Natural killer cell treated with Interleukin-12 subunit alpha and Interleukin-12 subunit beta and Interleukin-15 and Interleukin-18, amount 100 ng/mL, for 72 hours (primary cell): ENCODE results near the gene GOSR1. TPM values are rescaled to one million over a fixed set of nuclear protein-coding genes. Genes with fewer than 3 reads are reported as not detected.
"Not testable (repeated sequence)": the region's sequence is repeated elsewhere in the genome, so short reads cannot be mapped to it uniquely, and the experiment has no call there.

Experiments
- ATAC-seq, 2 donors: fragments of 150-1000 bp; cut with Tn5 transposase in 1 of 2; sonication (Bioruptor Pico), chemical (Tn5 transposase) in 1 of 2; 2 replicates each; pipeline ENCODE4 v1.10.0; 2021
- DNase-seq: peaks from one replicate; pipeline ENCODE4 v3.0.0; 2022; ENCODE audit warnings: low spot score
- H3K27ac Mint-ChIP-seq, 2 donors: 1 replicate in 1 of 2; 2 replicates in 1 of 2; pipeline ENCODE4 v1.8.0; 2022; ENCODE audit warnings: mixed read lengths in 2 of 2, mild to moderate bottlenecking in 1 of 2, moderate library complexity in 1 of 2
- H3K27me3 Mint-ChIP-seq, 2 donors: 1 replicate in 1 of 2; 2 replicates in 1 of 2; pipeline ENCODE4 v1.8.0; 2022; ENCODE audit warnings: mixed read lengths in 2 of 2
- H3K36me3 Mint-ChIP-seq: one replicate; pipeline ENCODE4 v1.8.0; 2022; ENCODE audit warnings: mixed read lengths
- H3K4me1 Mint-ChIP-seq, 2 donors: 1 replicate in 1 of 2; 2 replicates in 1 of 2; pipeline ENCODE4 v1.8.0; 2022; ENCODE audit warnings: low read depth in 2 of 2, mixed read lengths in 2 of 2, mild to moderate bottlenecking in 1 of 2
- H3K4me3 Mint-ChIP-seq: one replicate; pipeline ENCODE4 v1.8.0; 2022; ENCODE audit warnings: mixed read lengths
- H3K9me3 Mint-ChIP-seq: 2 replicates; pipeline ENCODE4 v1.8.0; 2022; ENCODE audit warnings: mixed read lengths
- total RNA-seq, 2 donors: library from RNA; stranded (reverse); gene quantifications; one replicate each; pipeline ENCODE4 v1.2.3, GENCODE V29; 2022

GOSR1 gene
- total RNA-seq, 2 donors from 2014 or later: 59.2 to 62.0 TPM

DNA sequence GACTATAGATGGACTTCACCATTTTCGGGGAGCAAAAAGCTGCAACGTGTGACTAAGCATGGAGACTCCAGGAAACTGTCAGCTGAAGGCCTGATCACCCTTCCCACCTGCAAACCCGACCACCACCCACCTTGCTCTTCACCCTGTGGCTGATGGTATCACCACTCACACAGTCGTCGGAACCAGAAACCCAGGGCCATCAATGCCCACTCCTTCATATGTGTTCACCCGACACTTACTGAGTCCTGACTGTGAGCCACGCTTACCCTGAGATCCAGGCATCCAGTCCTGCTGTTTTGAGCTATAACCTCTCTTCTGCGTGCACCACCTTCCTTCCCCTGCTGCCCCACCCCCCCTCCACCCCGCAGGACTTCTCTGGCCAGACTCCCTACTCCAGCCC is 97.1 kb downstream of the GOSR1 start:
- not testable (repeated sequence) for DNase-seq, ATAC-seq, H3K27ac Mint-ChIP-seq

DNA sequence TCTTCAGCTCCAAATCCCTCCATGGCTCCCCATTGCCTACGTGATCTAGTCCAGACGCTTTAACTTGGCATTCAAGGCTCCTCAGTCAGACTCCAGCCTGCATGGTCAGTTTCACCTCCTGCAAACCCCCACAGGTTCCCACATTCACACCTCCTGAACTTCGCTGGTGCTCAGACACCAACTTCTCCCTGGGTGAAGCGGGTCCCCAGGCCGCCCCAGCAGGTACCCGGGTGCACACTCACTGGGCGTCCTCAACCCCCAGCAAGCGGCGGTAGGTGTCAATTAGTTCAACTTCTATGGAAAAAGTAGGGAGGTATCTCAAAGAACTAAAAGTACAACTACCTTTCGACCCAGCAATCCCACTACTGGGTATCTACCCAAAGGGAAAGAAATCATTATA is 97.6 kb downstream of the GOSR1 start:
- ATAC-seq, H3K4me3 Mint-ChIP-seq, H3K4me1 Mint-ChIP-seq, DNase-seq, H3K27me3 Mint-ChIP-seq, H3K36me3 Mint-ChIP-seq, H3K9me3 Mint-ChIP-seq, H3K27ac Mint-ChIP-seq: not testable (repeated sequence)

More for the DNA sequence above, 97.1 kb downstream of the GOSR1 start:
- H3K4me1 Mint-ChIP-seq, H3K4me3 Mint-ChIP-seq, H3K27me3 Mint-ChIP-seq, H3K36me3 Mint-ChIP-seq, H3K9me3 Mint-ChIP-seq: not testable (repeated sequence)

DNA sequence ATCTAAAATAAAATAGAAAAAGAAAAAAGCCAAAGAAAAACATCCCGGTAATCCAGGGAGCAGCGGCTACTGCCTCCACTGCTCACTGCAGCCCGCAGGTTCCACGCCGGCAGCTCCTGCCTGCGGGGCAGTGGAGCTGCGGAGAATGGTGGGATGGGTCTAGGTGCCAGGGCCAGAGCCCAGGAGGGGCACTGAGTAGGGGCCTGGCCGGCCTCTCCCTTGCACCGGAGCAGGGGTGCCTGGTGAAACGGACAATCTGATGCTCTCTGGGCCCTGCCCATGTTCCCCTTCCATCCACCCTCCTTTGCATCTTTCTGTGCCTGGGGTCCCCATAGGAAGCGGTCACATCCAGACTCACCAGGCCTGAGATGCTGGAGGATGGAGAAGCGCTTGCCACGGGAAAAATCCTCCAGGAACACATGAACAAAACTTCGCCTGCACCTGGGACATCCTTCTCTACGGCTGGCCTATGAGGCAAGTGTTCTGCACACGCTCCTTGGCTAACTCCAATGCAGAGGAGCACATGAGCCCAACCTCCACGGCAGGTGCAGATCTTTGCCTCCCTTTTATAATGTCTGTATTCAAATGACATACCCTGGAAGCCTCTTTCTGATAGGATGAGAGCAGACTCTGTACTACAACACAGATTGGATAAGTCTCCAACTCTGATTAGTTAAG is 98.6 kb downstream of the GOSR1 start:
- DNase-seq, H3K4me3 Mint-ChIP-seq, H3K27me3 Mint-ChIP-seq, H3K9me3 Mint-ChIP-seq, H3K36me3 Mint-ChIP-seq, H3K27ac Mint-ChIP-seq, H3K4me1 Mint-ChIP-seq: not testable (repeated sequence)
- ATAC-seq: peak in 1 of 2 donors; percentile 56

DNA sequence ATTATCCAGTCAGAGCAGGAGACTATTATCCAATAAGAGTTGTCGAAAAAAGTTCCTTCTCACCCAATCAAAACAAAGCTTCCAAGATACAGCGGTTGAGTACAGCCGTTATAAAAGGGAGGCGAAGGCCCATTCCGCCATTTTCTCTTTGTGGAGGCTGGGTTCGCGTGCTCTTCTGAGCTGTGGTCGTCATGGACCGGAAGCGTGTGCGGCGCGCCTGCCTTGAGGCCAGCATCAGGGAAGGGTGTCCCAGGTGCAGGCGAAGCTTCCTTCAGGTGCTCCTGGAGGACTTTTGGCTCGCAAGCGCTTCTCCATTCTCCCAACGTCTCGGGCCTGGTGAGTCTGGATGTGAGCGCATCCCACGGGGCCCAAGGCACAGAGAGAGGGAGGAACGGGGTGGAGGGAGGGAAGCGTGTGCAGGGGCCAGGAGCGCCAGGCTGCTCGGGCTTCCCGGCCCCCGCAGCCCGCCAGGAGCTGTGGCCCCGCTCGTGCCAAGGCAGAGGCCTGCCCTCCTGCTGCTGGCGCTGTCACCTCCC is 99.2 kb downstream of the GOSR1 start:
- Mint-ChIP-seq H3K27me3 (no peaks in the 10 kb centered on the region), H3K36me3 (no peaks in the 10 kb centered on the region), H3K4me3 (no peak overlapping the region), H3K9me3 (no peaks in the 10 kb centered on the region), H3K27ac (no peak overlapping the region), H3K4me1 (no peaks in the 10 kb centered on the region)
- no peak for ATAC-seq
- DNase-seq: no peak

Other genes starting within 250 kb of the GOSR1 start
- under 1 TPM in 1 of 2 donors, not detected in 1; 0.12 TPM for gene SLC6A4, start 241.7 kb upstream of the GOSR1 start, total RNA-seq
- gene BLMH, start 185.5 kb upstream of the GOSR1 start, total RNA-seq: 10 to 100 TPM; 52.5 to 97.5 TPM
- not detected for gene TMIGD1, start 143.4 kb upstream of the GOSR1 start, total RNA-seq
- gene CPD, start 98.5 kb upstream of the GOSR1 start, total RNA-seq: 10 to 100 TPM; 69.7 to 97.7 TPM